ENCODE results near the gene SIX4. TPM values are rescaled to one million over a fixed set of nuclear protein-coding genes. Genes with fewer than 3 reads are reported as not detected.

The SIX4 gene
- 4.2 and 6.5 TPM in 2 replicates for total RNA-seq (ENCODE audit: low replicate concordance)

GRCh38 chr14:60723907-60724618 lies at the start of gene SIX4:
Gene SIX4, minus strand, starts transcription at chr14:60724351. Its CDS starts 277 bp downstream, at chr14:60724074.

GRCh38 chr14:60734465-60735242 lies 10.5 kb upstream of the SIX4 start, which contains the start of gene MNAT1:
Gene MNAT1, plus strand, starts transcription at chr14:60734761. Its CDS starts 102 bp downstream, at chr14:60734863.

Other genes with a start within 250 kb of the SIX4 start
- gene C14orf39, start 238.3 kb downstream of the SIX4 start, total RNA-seq (ENCODE audit: low replicate concordance) = not detected in 2 replicates
- not detected in 2 replicates for gene SIX6, start 215.2 kb downstream of the SIX4 start, total RNA-seq (ENCODE audit: low replicate concordance)
- 0.45 and 1.1 TPM in 2 replicates for gene SIX1, start 74.9 kb downstream of the SIX4 start, total RNA-seq (ENCODE audit: low replicate concordance)
- gene MNAT1, start 10.4 kb upstream of the SIX4 start, total RNA-seq (ENCODE audit: low replicate concordance) = 11.9 and 38.7 TPM in 2 replicates

All from smooth muscle cell of the coronary artery (primary cell).